Measurements from ENCODE around the gene SH2D6. TPM values are rescaled to one million over a fixed set of nuclear protein-coding genes. Genes with fewer than 3 reads are reported as not detected.

Gene SH2D6
- total RNA-seq, 5 donors from 2014 or later (not counting 1 experiment from before 2014, with no cell fraction given): 0.49 to 1.1 (median 0.60) TPM; not detected in 1

GRCh38 chr2:85468096-85468703 is 49.7 kb downstream of the SH2D6 start:
- no peak overlapping the region for H3K27ac ChIP-seq (ENCODE audit: low read length)
- H3K4me1 ChIP-seq (ENCODE audit: control insufficient read depth in 1 of 2, extremely low read depth in 1 of 2, insufficient read depth in 2 of 2, low read length in 2 of 2): peaks cover 0 to 4% of the 10 kb centered on the region in 2 experiments
- no peaks in the 10 kb centered on the region for H3K27me3 ChIP-seq (replicated peaks in 1 of 2; ENCODE audit: control insufficient read depth in 2 of 2, extremely low read depth in 1 of 2, insufficient read depth in 2 of 2, low read length in 1 of 2)
- no peaks in the 10 kb centered on the region for H3K36me3 Mint-ChIP-seq
- no peak overlapping the region for H3K4me3 Mint-ChIP-seq
- no peaks in the 10 kb centered on the region for H3K27me3 Mint-ChIP-seq
- H3K4me3 ChIP-seq (ENCODE audit: control insufficient read depth in 1 of 2, extremely low read depth in 1 of 2, low read length in 1 of 2): no peak overlapping the region
- H3K9me3 Mint-ChIP-seq: no peaks in the 10 kb centered on the region
- H3K27ac Mint-ChIP-seq: no peak overlapping the region
- DNase-seq (no peak), ATAC-seq (replicated peaks in 1 of 4) (no peak)
- ChIA-PET POLR2A (interaction anchor here in 1 of 2 donors (0.6 kb wide), 1 partner anchor 112 kb away, joined by 5 read pairs; no protein-coding TSS in a partner anchor), CTCF (no interaction called here)
- no peaks in the 10 kb centered on the region for H3K36me3 ChIP-seq (ENCODE audit: control insufficient read depth in 2 of 2, extremely low read depth in 1 of 2, insufficient read depth in 1 of 2, low read length in 1 of 2)
- H3K4me1 Mint-ChIP-seq: peaks cover 0 to 3% (median 2%) of the 10 kb centered on the region in 3 donors
- H3K9me3 ChIP-seq: no peaks in the 10 kb centered on the region
- no CpG with 5 or more reads among the region's 8 CpGs for WGBS (ENCODE audit: insufficient coverage)

GRCh38 chr2:85468704-85469349 is 50.3 kb downstream of the SH2D6 start:
- no peaks in the 10 kb centered on the region for H3K9me3 Mint-ChIP-seq
- H3K4me1 Mint-ChIP-seq: peaks cover 0 to 3% (median 2%) of the 10 kb centered on the region in 3 donors
- Histone ChIP-seq H3K36me3 (ENCODE audit: control insufficient read depth in 2 of 2, extremely low read depth in 1 of 2, insufficient read depth in 1 of 2, low read length in 1 of 2) (no peaks in the 10 kb centered on the region), H3K4me3 (ENCODE audit: control insufficient read depth in 1 of 2, extremely low read depth in 1 of 2, low read length in 1 of 2) (no peak overlapping the region), H3K4me1 (ENCODE audit: control insufficient read depth in 1 of 2, extremely low read depth in 1 of 2, insufficient read depth in 2 of 2, low read length in 2 of 2) (peaks cover 0 to 4% of the 10 kb centered on the region in 2 experiments), H3K27me3 (replicated peaks in 1 of 2; ENCODE audit: control insufficient read depth in 2 of 2, extremely low read depth in 1 of 2, insufficient read depth in 2 of 2, low read length in 1 of 2) (no peaks in the 10 kb centered on the region), H3K27ac (ENCODE audit: low read length) (no peak overlapping the region), H3K9me3 (no peaks in the 10 kb centered on the region)
- no peaks in the 10 kb centered on the region for H3K36me3 Mint-ChIP-seq
- POLR2A ChIA-PET: no interaction called here
- no peak for ATAC-seq (replicated peaks in 1 of 4)
- CTCF ChIA-PET: no interaction called here
- H3K27me3 Mint-ChIP-seq: no peaks in the 10 kb centered on the region
- DNase-seq: no peak
- no peak overlapping the region for H3K27ac Mint-ChIP-seq
- H3K4me3 Mint-ChIP-seq: no peak overlapping the region
- 96% methylated on average over 9 of the region's 12 CpGs for whole genome bisulfite sequencing (ENCODE audit: insufficient coverage)

- no peaks in the 10 kb centered on the region for H3K27me3 ChIP-seq (replicated peaks in 1 of 2; ENCODE audit: control insufficient read depth in 2 of 2, extremely low read depth in 1 of 2, insufficient read depth in 2 of 2, low read length in 1 of 2)
- Mint-ChIP-seq H3K27ac (no peak overlapping the region), H3K27me3 (peaks cover 0 to 1% of the 10 kb centered on the region in 2 donors), H3K9me3 (no peaks in the 10 kb centered on the region), H3K36me3 (no peaks in the 10 kb centered on the region), H3K4me3 (no peak overlapping the region), H3K4me1 (peaks cover 0 to 3% (median 2%) of the 10 kb centered on the region in 3 donors)
- 34% methylated on average over 5 of the region's 11 CpGs for WGBS (ENCODE audit: insufficient coverage)
- CTCF ChIA-PET: interaction anchor here in 1 of 2 donors (0.6 kb wide), 1 partner anchor 175 kb away, joined by 3 read pairs; no protein-coding TSS in a partner anchor
- H3K36me3 ChIP-seq (ENCODE audit: control insufficient read depth in 2 of 2, extremely low read depth in 1 of 2, insufficient read depth in 1 of 2, low read length in 1 of 2): no peaks in the 10 kb centered on the region
- peak in 17 of 35 experiments; percentile 1 to 23 (median 5) for DNase-seq
- H3K9me3 ChIP-seq: no peaks in the 10 kb centered on the region
- no peak overlapping the region for H3K4me3 ChIP-seq (ENCODE audit: control insufficient read depth in 1 of 2, extremely low read depth in 1 of 2, low read length in 1 of 2)
- POLR2A ChIA-PET: interaction anchor here in 1 of 2 donors (0.7 kb wide), 1 partner anchor 78 kb away, joined by 3 read pairs; no protein-coding TSS in a partner anchor
- ATAC-seq (replicated peaks in 1 of 4): peak in 2 of 4 experiments; percentile 56 to 59
- peaks cover 0 to 4% of the 10 kb centered on the region in 2 experiments for H3K4me1 ChIP-seq (ENCODE audit: control insufficient read depth in 1 of 2, extremely low read depth in 1 of 2, insufficient read depth in 2 of 2, low read length in 2 of 2)
- no peak overlapping the region for H3K27ac ChIP-seq (ENCODE audit: low read length)
Measured at GRCh38 chr2:85470850-85471800, 52.6 kb downstream of the SH2D6 start.

- Mint-ChIP-seq H3K4me3 (no peak overlapping the region), H3K27ac (no peak overlapping the region), H3K9me3 (no peaks in the 10 kb centered on the region), H3K27me3 (peaks cover 0 to 2% of the 10 kb centered on the region in 2 donors), H3K36me3 (no peaks in the 10 kb centered on the region), H3K4me1 (peaks cover 0 to 3% (median 2%) of the 10 kb centered on the region in 3 donors)
- Histone ChIP-seq H3K36me3 (ENCODE audit: control insufficient read depth in 2 of 2, extremely low read depth in 1 of 2, insufficient read depth in 1 of 2, low read length in 1 of 2) (no peaks in the 10 kb centered on the region), H3K27ac (ENCODE audit: low read length) (no peak overlapping the region), H3K9me3 (no peaks in the 10 kb centered on the region), H3K4me1 (ENCODE audit: control insufficient read depth in 1 of 2, extremely low read depth in 1 of 2, insufficient read depth in 2 of 2, low read length in 2 of 2) (peaks cover 0 to 4% of the 10 kb centered on the region in 2 experiments), H3K4me3 (ENCODE audit: control insufficient read depth in 1 of 2, extremely low read depth in 1 of 2, low read length in 1 of 2) (no peak overlapping the region), H3K27me3 (replicated peaks in 1 of 2; ENCODE audit: control insufficient read depth in 2 of 2, extremely low read depth in 1 of 2, insufficient read depth in 2 of 2, low read length in 1 of 2) (no peaks in the 10 kb centered on the region)
- WGBS (ENCODE audit: insufficient coverage): no CpG with 5 or more reads among the region's 4 CpGs
- ATAC-seq (replicated peaks in 1 of 4) (no peak), DNase-seq (no peak)
- POLR2A ChIA-PET: interaction anchor here in 1 of 2 donors (0.5 kb wide), 1 partner anchor 32 kb away, joined by 17 read pairs; no protein-coding TSS in a partner anchor
- CTCF ChIA-PET: interaction anchor here in 1 of 2 donors (0.8 to 0.9 kb wide), 2 partner anchors 47 to 63 kb away, joined by 3 read pairs; no protein-coding TSS in a partner anchor
Measured at GRCh38 chr2:85472261-85472660, 53.7 kb downstream of the SH2D6 start.

- Histone ChIP-seq H3K36me3 (ENCODE audit: control insufficient read depth in 2 of 2, extremely low read depth in 1 of 2, insufficient read depth in 1 of 2, low read length in 1 of 2) (no peaks in the 10 kb centered on the region), H3K27ac (ENCODE audit: low read length) (no peak overlapping the region), H3K4me1 (ENCODE audit: control insufficient read depth in 1 of 2, extremely low read depth in 1 of 2, insufficient read depth in 2 of 2, low read length in 2 of 2) (no peaks in the 10 kb centered on the region), H3K4me3 (ENCODE audit: control insufficient read depth in 1 of 2, extremely low read depth in 1 of 2, low read length in 1 of 2) (no peak overlapping the region), H3K9me3 (no peaks in the 10 kb centered on the region), H3K27me3 (replicated peaks in 1 of 2; ENCODE audit: control insufficient read depth in 2 of 2, extremely low read depth in 1 of 2, insufficient read depth in 2 of 2, low read length in 1 of 2) (peaks cover 0 to 2% of the 10 kb centered on the region in 2 experiments)
- CTCF ChIA-PET: no interaction called here
- ATAC-seq (replicated peaks in 1 of 4) (no peak), DNase-seq (no peak)
- H3K36me3 Mint-ChIP-seq: no peaks in the 10 kb centered on the region
- POLR2A ChIA-PET: no interaction called here
- no peak overlapping the region for H3K4me3 Mint-ChIP-seq
- no CpG with 5 or more reads among the region's 3 CpGs for WGBS (ENCODE audit: insufficient coverage)
- no peaks in the 10 kb centered on the region for H3K4me1 Mint-ChIP-seq
- H3K27ac Mint-ChIP-seq: no peak overlapping the region
- H3K9me3 Mint-ChIP-seq: no peaks in the 10 kb centered on the region
- H3K27me3 Mint-ChIP-seq: peaks cover 0 to 2% of the 10 kb centered on the region in 2 donors
Measured at GRCh38 chr2:85475799-85476490, 57.4 kb downstream of the SH2D6 start.

Measured in T-cell (primary cell).